ENCODE measurements around the gene ZNF221. TPM values are rescaled to one million over a fixed set of nuclear protein-coding genes. Genes with fewer than 3 reads are reported as not detected.

ZNF221 gene
- total and polyA plus RNA-seq, 4 donors = 0.30 to 3.5 (median 1.7) TPM

DNA sequence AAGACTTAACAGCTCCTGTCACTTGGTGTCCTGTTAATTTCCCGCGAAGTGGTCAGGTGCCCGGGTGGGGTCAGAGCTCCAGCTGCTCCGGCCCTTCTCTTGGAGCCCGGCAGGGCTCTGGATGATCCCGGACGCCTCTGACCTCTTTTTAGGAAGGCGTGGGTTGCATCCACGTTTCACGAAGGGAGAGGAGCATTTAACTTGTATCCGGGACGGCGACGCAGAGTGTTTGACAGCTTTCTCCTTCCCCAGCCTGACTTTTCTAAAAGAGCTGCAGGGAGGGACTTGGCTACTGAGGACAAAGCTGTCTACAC lies 33.6 kb downstream of the ZNF221 start:
- Histone ChIP-seq H3K4me3 (ENCODE audit: low read depth in 1 of 3, low read length in 3 of 3) (peak overlapping the region; percentile 68 to 88 (median 84)), H3K27ac (ENCODE audit: low read depth in 1 of 2, low read length in 2 of 2) (no peak overlapping the region), H3K27me3 (ENCODE audit: control insufficient read depth in 4 of 4, insufficient read depth in 4 of 4, low read length in 3 of 4) (no peaks in the 10 kb centered on the region), H3K4me1 (ENCODE audit: control insufficient read depth in 4 of 4, insufficient read depth in 4 of 4, low read length in 3 of 4) (peaks cover 0 to 8% (median 0%) of the 10 kb centered on the region in 4 donors), H3K9ac (ENCODE audit: low read depth in 1 of 2, low read length in 2 of 2) (peak overlapping the region in 1 of 2 donors; percentile 8), H3K9me3 (ENCODE audit: control insufficient read depth in 4 of 4, low read length in 3 of 4) (peaks cover 4 to 31% (median 22%) of the 10 kb centered on the region in 4 donors), H3K36me3 (ENCODE audit: control insufficient read depth in 4 of 4, insufficient read depth in 3 of 4, low read depth in 1 of 4, low read length in 3 of 4) (peaks cover 3 to 26% (median 17%) of the 10 kb centered on the region in 4 donors)
- 7% methylated on average over 14 of the region's 14 CpGs for WGBS
- TF ChIP-seq, protein P1, sequence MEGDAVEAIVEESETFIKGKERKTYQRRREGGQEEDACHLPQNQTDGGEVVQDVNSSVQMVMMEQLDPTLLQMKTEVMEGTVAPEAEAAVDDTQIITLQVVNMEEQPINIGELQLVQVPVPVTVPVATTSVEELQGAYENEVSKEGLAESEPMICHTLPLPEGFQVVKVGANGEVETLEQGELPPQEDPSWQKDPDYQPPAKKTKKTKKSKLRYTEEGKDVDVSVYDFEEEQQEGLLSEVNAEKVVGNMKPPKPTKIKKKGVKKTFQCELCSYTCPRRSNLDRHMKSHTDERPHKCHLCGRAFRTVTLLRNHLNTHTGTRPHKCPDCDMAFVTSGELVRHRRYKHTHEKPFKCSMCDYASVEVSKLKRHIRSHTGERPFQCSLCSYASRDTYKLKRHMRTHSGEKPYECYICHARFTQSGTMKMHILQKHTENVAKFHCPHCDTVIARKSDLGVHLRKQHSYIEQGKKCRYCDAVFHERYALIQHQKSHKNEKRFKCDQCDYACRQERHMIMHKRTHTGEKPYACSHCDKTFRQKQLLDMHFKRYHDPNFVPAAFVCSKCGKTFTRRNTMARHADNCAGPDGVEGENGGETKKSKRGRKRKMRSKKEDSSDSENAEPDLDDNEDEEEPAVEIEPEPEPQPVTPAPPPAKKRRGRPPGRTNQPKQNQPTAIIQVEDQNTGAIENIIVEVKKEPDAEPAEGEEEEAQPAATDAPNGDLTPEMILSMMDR (IDR thresholded peaks at IDR 0.05; ENCODE audit: low read depth, low read length, missing input control) = no peak
- TF ChIP-seq RAD21 (IDR thresholded peaks at IDR 0.05) (no peak), YY1 (IDR thresholded peaks at IDR 0.05) (no peak), FOXA2 (IDR thresholded peaks at IDR 0.05) (no peak), SP1 (IDR thresholded peaks at IDR 0.05) (no peak), NR2F2 (IDR thresholded peaks at IDR 0.05) (no peak), EGR1 (IDR thresholded peaks at IDR 0.05; ENCODE audit: low read depth in 2 of 2) (no peak), HNF4G (IDR thresholded peaks at IDR 0.05) (no peak)
- TF ChIP-seq, protein P2, sequence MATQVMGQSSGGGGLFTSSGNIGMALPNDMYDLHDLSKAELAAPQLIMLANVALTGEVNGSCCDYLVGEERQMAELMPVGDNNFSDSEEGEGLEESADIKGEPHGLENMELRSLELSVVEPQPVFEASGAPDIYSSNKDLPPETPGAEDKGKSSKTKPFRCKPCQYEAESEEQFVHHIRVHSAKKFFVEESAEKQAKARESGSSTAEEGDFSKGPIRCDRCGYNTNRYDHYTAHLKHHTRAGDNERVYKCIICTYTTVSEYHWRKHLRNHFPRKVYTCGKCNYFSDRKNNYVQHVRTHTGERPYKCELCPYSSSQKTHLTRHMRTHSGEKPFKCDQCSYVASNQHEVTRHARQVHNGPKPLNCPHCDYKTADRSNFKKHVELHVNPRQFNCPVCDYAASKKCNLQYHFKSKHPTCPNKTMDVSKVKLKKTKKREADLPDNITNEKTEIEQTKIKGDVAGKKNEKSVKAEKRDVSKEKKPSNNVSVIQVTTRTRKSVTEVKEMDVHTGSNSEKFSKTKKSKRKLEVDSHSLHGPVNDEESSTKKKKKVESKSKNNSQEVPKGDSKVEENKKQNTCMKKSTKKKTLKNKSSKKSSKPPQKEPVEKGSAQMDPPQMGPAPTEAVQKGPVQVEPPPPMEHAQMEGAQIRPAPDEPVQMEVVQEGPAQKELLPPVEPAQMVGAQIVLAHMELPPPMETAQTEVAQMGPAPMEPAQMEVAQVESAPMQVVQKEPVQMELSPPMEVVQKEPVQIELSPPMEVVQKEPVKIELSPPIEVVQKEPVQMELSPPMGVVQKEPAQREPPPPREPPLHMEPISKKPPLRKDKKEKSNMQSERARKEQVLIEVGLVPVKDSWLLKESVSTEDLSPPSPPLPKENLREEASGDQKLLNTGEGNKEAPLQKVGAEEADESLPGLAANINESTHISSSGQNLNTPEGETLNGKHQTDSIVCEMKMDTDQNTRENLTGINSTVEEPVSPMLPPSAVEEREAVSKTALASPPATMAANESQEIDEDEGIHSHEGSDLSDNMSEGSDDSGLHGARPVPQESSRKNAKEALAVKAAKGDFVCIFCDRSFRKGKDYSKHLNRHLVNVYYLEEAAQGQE (IDR thresholded peaks at IDR 0.05) = no peak
- TF ChIP-seq, protein P3, sequence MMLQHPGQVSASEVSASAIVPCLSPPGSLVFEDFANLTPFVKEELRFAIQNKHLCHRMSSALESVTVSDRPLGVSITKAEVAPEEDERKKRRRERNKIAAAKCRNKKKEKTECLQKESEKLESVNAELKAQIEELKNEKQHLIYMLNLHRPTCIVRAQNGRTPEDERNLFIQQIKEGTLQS (IDR thresholded peaks at IDR 0.05) = no peak
- TF ChIP-seq, protein P4, sequence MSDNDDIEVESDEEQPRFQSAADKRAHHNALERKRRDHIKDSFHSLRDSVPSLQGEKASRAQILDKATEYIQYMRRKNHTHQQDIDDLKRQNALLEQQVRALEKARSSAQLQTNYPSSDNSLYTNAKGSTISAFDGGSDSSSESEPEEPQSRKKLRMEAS (IDR thresholded peaks at IDR 0.05) = no peak
- DNase-seq (ENCODE audit: low spot score) = peak; percentile 42

- WGBS = 93% methylated on average over 10 of the region's 10 CpGs
- TF ChIP-seq HNF4G (IDR thresholded peaks at IDR 0.05) (no peak), RXRA (IDR thresholded peaks at IDR 0.05) (no peak), HNF4A (conservative IDR thresholded peaks at IDR 0.05) (no peak), FOXA2 (IDR thresholded peaks at IDR 0.05) (no peak), FOXA1 (IDR thresholded peaks at IDR 0.05) (no peak), YY1 (IDR thresholded peaks at IDR 0.05) (no peak), TAF1 (conservative IDR thresholded peaks at IDR 0.05) (no peak), NR2F2 (IDR thresholded peaks at IDR 0.05) (no peak), SP1 (IDR thresholded peaks at IDR 0.05) (no peak), GABPA (IDR thresholded peaks at IDR 0.05 in 1 of 2, conservative IDR thresholded peaks at IDR 0.05 in 1 of 2) (no peak), RAD21 (IDR thresholded peaks at IDR 0.05) (no peak)
- TF ChIP-seq, protein P2 (IDR thresholded peaks at IDR 0.05) = no peak
- Histone ChIP-seq H3K36me3 (ENCODE audit: control insufficient read depth in 4 of 4, insufficient read depth in 3 of 4, low read depth in 1 of 4, low read length in 3 of 4) (peaks cover 2 to 49% (median 35%) of the 10 kb centered on the region in 4 donors), H3K4me3 (ENCODE audit: low read depth in 1 of 3, low read length in 3 of 3) (peak overlapping the region in 2 of 3 donors; percentile 14 to 39), H3K9ac (ENCODE audit: low read depth in 1 of 2, low read length in 2 of 2) (no peak overlapping the region), H3K9me3 (ENCODE audit: control insufficient read depth in 4 of 4, low read length in 3 of 4) (peaks cover 10 to 50% (median 35%) of the 10 kb centered on the region in 4 donors), H3K4me1 (ENCODE audit: control insufficient read depth in 4 of 4, insufficient read depth in 4 of 4, low read length in 3 of 4) (peaks cover 2 to 8% (median 5%) of the 10 kb centered on the region in 4 donors), H3K27me3 (ENCODE audit: control insufficient read depth in 4 of 4, insufficient read depth in 4 of 4, low read length in 3 of 4) (no peaks in the 10 kb centered on the region), H3K27ac (ENCODE audit: low read depth in 1 of 2, low read length in 2 of 2) (no peak overlapping the region)
- no peak for DNase-seq (ENCODE audit: low spot score)
These were observed 46.7 kb downstream of the ZNF221 start for GRCh38 chr19:43997631-43998290.

Measured in liver (tissue), 9 donors.